Measurements from ENCODE around the gene TMA7.
"Not testable (repeated sequence)": the region's sequence is repeated elsewhere in the genome, so short reads cannot be mapped to it uniquely, and the experiment has no call there.

Gene TMA7

GRCh38 chr3:48437812-48438211 lies 2.2 kb upstream of the TMA7 start:
- DNase-seq = no peak

DNA sequence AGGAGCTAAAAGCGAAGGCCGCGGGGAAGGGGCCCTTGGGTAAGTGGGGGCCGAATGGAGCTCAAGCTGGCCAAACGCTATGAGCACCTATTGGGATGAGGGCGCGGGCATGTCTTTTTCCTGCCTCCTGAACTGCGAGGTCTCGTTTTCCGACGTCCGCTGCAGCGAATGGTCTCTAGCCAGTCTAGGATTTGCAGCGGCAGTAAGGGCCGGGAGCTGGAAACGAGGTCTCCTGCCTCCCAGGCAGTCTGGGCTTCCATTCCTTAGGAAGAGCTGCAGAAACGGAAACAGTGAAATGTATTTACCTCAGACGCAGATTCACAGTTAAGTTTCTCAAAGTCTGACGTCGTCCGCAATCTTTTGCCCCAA lies 517 bp downstream of the TMA7 start:
- no peak for DNase-seq

DNA sequence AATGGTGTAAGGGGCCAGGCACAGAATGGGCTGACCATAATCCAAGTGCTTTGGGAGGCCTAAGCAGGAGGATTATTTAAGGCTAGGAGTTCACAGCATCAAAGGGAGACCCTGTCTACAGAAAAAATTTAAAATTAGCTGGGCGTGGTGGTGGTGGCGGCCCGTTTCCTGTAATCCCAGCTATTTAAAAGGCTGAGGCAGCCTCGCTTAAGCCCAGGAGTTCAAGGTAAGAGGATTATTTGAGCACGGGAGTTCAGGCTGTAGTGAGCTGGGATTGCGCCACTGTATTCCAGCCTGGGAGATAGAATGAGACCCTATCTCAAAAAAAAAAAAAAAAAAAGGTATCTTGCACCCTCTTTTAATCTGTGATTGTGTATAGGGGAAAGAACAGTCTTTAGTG lies 1.9 kb downstream of the TMA7 start:
- no peak for DNase-seq

- no peak for DNase-seq
These were observed 5.3 kb downstream of the TMA7 start for GRCh38 chr3:48445277-48445882.

GRCh38 chr3:48446043-48446424 lies 6.0 kb downstream of the TMA7 start:
- DNase-seq = no peak

- peak; percentile 34 to 72 for DNase-seq
These were observed 6.6 kb downstream of the TMA7 start, which contains the start of gene ATRIP for GRCh38 chr3:48446425-48447193. Gene ATRIP, plus strand, starts transcription at chr3:48446737. Its CDS starts 109 bp downstream, at chr3:48446846.

DNA sequence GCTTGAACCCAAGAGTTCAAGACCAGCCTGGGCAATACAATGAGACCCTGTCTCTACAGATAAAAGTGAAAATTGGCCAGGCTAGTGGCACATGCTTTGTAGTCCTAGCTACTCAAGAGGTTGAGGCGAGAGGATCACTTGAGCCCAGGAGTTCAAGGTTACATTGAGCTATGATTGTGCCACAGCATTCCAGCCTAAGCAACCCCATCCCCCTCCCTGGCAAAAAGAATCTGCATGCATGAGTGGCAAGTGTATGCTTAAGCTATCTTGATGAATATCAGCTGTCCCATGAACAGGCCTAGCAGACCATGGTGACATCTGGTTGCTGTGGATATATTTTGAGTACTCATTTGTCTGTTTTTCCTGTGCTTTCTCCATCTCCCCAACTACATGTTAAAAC lies 11.2 kb downstream of the TMA7 start:
- DNase-seq = no peak

DNA sequence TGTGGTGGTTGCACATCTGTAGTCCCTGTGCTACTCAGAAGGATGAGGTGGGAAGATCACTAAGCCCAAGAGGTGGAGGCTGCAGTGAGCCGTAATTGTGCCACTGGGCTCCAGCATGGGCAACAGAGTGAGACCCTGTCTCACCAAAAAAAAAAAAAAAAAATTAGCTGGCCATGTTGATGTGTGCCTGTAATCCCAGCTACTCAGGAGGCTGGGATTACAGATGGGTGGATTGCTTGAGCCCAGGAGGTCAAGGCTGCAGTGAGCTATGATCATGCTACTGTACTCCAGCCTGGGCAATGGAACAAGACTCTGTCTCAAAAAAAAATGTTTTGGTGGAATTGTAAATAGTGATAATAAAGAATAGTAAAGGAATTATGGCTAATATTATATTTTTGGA lies 16.4 kb downstream of the TMA7 start:
- DNase-seq = no peak

- DNase-seq = no peak
These were observed 19.3 kb downstream of the TMA7 start for GRCh38 chr3:48459331-48459730.

DNA sequence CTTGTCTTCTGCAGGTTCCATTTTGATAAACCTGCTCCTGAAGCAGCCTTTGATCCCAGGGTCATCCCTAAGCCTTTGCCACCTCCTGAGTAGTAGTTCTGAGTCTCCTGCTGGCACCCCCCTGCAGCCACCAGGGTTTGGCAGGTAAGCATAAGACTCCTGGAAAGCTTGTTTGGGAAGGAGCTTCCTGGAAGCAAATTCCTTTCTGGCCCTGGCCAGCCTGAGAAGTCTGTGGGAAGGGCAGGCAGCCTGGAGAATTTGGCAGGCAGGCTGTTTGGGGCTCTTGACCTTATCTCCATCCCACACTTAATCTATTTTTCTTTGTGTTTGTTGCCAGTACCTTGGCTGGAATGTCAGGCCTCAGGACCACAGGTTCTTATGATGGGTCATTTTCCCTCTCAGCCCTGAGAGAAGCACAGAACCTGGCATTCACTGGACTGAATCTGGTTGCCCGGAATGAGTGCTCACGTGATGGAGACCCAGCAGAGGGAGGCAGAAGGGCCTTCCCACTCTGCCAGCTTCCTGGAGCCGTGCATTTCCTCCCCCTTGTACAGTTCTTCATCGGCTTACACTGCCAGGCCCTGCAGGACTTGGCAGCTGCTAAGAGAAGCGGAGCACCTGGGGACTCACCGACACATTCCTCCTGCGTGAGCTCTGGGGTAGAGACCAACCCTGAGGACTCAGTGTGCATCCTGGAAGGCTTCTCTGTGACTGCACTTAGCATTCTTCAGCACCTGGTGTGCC lies 19.9 kb downstream of the TMA7 start:
- no peak for DNase-seq

- no peak for DNase-seq
These were observed 20.5 kb downstream of the TMA7 start for GRCh38 chr3:48460517-48460902.

GRCh38 chr3:48461767-48462166 lies 21.7 kb downstream of the TMA7 start:
- DNase-seq = not testable (repeated sequence)

DNA sequence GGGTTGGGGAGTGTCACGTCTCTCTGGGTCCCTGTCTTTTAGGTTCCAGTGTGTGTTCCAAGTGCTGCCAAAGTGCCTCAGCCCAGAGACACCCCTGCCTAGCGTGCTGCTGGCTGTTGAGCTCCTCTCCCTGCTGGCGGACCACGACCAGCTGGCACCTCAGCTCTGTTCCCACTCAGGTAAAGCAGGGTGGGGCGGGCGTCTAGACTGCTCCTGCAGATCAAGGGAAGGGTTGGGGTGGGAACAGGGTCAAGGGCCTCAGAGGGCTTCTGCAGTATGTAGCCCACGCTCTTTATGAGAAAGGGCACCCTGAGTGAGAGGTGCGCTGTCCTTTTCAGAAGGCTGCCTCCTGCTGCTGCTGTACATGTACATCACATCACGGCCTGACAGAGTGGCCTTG lies 23.6 kb downstream of the TMA7 start:
- DNase-seq = no peak

- no peak for DNase-seq
These were observed 24.7 kb downstream of the TMA7 start for GRCh38 chr3:48464713-48465221.

GRCh38 chr3:48465237-48465530 lies 25.1 kb downstream of the TMA7 start:
- no peak for DNase-seq

- DNase-seq = peak; percentile 76 to 89
These were observed 25.7 kb downstream of the TMA7 start for GRCh38 chr3:48465531-48466378.

DNA sequence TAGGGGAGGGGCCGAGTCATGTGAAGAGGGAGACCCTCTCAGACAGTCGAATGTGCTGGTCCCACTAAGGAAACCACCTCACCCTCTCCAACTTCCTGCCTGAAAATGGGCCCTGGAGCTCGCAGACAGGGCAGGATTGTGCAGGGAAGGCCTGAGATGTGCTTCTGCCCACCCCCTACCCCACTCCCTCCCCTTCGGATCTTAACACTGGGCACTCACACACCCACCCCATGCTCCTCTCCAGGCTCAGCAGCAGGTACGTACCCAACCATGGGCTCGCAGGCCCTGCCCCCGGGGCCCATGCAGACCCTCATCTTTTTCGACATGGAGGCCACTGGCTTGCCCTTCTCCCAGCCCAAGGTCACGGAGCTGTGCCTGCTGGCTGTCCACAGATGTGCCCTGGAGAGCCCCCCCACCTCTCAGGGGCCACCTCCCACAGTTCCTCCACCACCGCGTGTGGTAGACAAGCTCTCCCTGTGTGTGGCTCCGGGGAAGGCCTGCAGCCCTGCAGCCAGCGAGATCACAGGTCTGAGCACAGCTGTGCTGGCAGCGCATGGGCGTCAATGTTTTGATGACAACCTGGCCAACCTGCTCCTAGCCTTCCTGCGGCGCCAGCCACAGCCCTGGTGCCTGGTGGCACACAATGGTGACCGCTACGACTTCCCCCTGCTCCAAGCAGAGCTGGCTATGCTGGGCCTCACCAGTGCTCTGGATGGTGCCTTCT lies 26.5 kb downstream of the TMA7 start:
- no peak for DNase-seq

GRCh38 chr3:48467110-48467454 lies 27.0 kb downstream of the TMA7 start:
- no peak for DNase-seq

- no peak for DNase-seq
These were observed 27.6 kb downstream of the TMA7 start for GRCh38 chr3:48467473-48468267.

DNA sequence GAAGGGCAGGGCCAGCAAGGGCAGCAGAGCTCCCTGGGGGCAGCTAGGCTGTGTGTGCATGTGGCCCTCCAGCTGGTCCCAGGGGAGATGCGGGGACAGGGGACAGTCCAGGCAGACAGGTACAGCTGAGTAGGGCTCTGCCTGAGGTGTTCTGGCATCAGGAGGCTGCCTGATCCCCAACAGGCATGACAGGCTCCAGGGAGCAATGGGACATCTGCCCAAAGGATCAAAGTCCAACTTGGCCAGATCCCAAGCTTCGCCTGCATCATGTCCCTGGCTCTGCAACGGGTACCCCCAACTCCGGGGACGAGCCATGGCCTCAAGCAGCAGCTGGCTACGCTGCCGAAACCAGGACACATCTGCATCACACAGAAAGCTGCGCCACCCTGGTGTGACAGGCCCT lies 28.3 kb downstream of the TMA7 start:
- DNase-seq = no peak

DNA sequence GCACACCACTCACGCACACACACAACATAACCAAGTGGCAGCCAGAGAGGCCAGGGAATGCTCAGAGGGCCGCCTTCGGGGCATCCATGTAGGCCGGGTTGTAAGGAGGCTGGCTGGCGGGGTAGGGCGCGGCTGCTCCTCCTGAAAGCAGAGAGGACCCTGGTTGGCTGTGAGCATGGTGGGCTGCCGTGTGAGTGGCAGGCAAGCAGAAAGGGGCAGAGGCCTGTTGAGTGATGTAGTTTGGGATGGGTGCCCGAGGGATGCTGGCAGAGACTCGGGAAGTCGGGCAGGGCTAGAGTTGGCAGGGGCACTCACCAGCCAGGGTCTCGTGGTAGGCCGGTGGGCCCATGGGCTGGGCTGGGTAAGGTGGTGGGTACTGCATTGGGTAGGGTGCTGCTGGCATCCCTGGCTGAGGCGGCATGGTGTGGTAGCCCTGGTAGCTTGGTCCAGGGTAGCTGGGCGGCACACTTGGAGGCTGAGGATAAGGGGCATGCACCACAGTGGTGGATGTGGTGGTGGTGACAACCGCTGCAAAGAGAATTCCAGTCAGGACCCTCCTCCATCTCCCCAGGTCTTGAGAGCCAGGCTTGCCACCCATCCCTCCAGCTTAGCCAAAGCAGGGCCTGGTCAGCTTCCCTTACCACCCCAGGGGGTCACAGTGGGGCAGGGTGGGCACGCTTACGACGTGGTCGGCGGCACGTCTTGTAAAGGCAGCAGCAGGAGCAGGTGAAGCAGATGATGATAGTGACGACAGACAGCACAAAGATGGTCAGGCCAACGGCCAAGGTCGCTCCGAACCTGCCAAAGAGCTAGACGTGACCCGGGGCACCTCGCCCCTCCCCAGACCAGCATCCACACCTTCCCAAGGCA lies 29.2 kb downstream of the TMA7 start:
- DNase-seq = no peak

Data from bone marrow (tissue), 2 donors.